Glomerular visceral epithelial cell (primary cell): Measurements from ENCODE around the gene RRP9.

Source experiments
- DNase-seq: peaks from one replicate; pipeline ENCODE4 v3.0.0-alpha.2; 2016; ENCODE audit errors: extremely low spot score

RRP9 gene

GRCh38 chr3:51955893-51956770 is 14.4 kb upstream of the RRP9 start:
- DNase-seq, result no peak

- DNase-seq, result no peak
Observed at GRCh38 chr3:51955175-51955892, 13.6 kb upstream of the RRP9 start, which contains the start of gene GPR62. Gene GPR62, plus strand, starts transcription at chr3:51955381. Its CDS starts 272 bp downstream, at chr3:51955653.

DNA sequence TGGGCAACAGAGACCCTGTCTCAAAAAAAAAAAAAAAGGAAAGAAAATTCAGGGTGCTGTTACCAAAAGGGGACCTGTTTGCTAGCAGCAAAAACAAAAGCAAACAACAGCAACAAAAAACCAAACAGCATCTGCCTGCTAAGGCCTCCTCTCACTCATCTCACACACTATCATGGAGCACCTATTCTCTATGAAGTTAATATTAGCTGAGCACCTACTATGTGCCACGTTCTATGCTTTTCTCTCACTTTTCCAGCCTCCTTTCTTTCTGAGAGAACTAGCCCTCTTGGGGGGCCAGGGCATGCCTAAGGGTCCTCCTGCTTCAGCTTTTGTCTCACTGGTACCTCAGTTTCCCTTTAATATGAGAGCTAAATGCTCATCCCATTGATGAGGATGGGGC is 13.0 kb upstream of the RRP9 start:
- no peak for DNase-seq

DNA sequence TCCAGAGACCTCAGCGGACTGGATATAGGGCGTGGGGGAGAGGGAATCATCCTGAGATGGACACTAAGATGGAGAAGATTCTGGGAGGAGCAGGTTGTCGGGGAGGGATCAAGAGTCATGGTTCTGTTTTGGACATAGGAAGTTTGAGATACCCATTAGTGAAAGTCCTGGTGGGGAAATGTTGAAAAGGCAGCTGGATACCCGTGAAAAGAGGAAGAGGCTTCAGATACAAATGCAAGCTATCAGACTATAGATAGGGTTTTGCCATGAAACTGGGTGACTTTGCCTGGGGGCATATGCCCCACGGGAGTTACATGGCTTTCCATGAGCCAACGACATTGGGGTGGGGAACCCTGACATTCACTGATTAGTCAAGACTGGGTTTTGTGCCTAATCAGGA is 12.4 kb upstream of the RRP9 start:
- DNase-seq, result no peak

DNA sequence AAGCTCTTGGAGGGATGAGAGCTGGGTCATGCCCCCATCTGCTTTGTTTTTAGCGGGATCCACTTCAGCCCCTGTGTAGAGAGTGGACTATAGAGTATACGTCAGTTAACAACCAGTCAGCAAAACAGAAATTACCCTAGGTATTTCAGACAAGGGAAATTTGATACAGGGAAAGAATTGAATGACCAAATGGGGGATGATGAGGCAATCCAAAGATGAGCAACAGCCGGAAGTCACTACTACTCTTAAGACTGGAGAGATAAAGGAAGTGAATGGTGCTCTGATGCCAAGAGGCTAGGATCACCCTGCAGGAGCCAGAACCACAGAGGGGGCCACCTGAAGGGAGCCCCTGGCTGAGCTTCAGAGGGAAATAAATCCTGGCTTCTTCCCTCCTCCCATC is 11.7 kb upstream of the RRP9 start:
- peak; percentile 35 for DNase-seq

- no peak for DNase-seq
Observed at GRCh38 chr3:51950899-51951298, 9.2 kb upstream of the RRP9 start.

- no peak for DNase-seq
Observed at GRCh38 chr3:51949121-51949520, 7.4 kb upstream of the RRP9 start.

GRCh38 chr3:51948016-51948580 is 6.4 kb upstream of the RRP9 start:
- DNase-seq, result no peak

GRCh38 chr3:51947215-51947900 is 5.7 kb upstream of the RRP9 start:
- no peak for DNase-seq

- DNase-seq, result no peak
Observed at GRCh38 chr3:51946796-51947195, 5.1 kb upstream of the RRP9 start.

- DNase-seq, result no peak
Observed at GRCh38 chr3:51945926-51946705, 4.4 kb upstream of the RRP9 start.

DNA sequence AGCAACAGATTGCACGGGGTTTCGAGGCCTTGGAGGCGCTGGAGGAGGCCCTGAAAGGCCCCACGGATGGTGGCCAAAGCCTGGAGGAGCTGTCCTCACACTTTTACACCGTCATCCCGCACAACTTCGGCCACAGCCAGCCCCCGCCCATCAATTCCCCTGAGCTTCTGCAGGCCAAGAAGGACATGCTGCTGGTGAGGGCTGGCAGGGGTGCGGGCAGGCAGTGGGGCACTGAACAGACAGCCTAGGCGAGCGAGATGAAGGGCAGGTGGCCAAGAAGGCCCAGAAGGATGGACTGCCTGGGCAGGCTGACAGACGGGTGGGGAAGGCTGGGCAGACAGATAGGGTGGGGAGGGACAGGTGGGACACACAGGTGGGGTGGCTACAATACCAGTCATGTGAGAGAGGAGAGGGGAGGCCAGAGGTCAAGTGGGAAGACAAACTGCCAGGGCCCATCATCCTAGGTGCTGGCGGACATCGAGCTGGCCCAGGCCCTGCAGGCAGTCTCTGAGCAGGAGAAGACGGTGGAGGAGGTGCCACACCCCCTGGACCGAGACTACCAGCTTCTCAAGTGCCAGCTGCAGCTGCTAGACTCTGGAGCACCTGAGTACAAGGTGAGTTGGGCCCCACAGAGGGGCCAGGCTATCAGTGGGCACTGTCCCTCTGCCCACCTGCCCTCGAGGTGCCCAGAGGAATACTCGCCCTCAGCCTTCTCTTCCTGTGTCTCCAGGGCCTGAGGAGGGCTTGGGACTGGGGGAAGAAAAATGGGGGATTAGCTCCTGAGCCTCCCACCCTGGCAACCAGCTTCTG is 3.5 kb upstream of the RRP9 start:
- no peak for DNase-seq

GRCh38 chr3:51944451-51945021 is 2.8 kb upstream of the RRP9 start:
- DNase-seq, result no peak

GRCh38 chr3:51943451-51944391 is 2.0 kb upstream of the RRP9 start:
- no peak for DNase-seq

DNA sequence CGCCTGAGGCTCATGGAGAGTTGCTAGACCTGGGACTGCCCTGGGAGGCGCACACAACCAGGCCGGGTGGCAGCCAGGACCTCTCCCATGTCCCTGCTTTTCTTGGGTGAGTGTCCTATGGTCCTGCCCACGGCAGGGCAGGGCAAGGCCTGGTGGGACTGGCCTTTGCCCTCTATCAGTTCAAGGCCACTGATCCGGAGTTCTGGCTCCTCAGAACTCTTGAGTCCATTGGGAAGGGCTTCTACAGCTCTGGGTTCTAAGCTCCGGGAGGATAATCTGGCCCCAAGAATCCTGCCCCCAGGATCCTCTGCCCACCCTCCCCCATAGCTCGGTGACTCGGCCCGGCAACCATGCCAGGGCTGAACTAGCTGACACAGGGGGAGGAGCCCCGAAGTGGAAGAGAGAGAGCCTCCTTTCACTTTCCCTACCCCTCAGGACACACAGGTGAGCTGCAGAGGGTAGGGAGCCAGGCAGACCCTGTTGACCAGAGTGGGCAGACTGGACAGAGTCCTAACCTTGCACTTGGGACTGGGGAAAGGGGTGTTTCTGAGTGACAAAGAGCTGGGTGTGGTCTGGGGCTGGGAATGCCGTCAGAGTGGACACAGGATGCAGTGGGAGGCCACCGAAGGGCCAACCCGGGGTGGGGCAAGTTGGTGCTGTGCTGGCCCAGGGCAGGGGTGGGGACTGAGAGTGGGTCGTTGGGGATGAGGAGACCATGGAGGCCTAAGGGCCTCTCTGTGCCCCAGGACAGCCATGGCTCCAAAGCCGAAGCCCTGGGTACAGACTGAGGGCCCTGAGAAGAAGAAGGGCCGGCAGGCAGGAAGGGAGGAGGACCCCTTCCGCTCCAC is 1.1 kb upstream of the RRP9 start:
- peak; percentile 74 for DNase-seq

DNA sequence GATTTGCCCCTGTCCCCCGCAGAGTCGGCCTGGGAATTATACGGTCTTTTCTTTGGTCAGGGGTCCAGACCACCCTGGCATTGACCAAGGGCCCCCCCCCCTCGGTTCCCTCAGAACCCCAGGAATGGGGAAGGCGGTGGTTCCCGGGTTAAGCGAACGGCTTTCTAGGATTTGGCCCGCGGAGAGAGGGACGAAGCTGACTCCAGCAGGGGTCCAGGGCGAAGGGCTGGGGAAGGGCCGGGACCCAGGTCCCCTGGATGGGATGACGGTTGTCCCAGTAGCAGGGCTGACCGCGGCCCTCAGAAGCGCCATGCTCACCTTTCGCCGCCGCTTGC is 274 bp downstream of the RRP9 start:
- no peak for DNase-seq

GRCh38 chr3:51940648-51941462 is 849 bp downstream of the RRP9 start:
- DNase-seq, result no peak
